SK-N-SH (cell line): Measurements from ENCODE around the gene SLC1A3. TPM values are rescaled to one million over a fixed set of nuclear protein-coding genes. Genes with fewer than 3 reads are reported as not detected.

Experiments used
- CTCF ChIA-PET: fragments of 300-600, 350-600 bp; formaldehyde crosslinking; extraction: SDS; loops from one replicate; lab custom pipeline; 2021; lab: Yijun Ruan, JAX
- POLR2A ChIA-PET: fragments of 350-600 bp; sonication (Branson Sonifier 250); formaldehyde crosslinking; extraction: SDS; loops from one replicate; lab custom pipeline; 2020; ENCODE audit warnings: antibody characterized with exemption, inconsistent platforms; lab: Yijun Ruan, JAX
- DNase-seq: peaks from one replicate; pipeline ENCODE4 v3.0.0; 2012
- H2AFZ ChIP-seq: fragments of 200-600 bp; sonication (generic); 2 replicates; pipeline ENCODE4 v1.8.1; 2016; ENCODE audit warnings: antibody characterized with exemption, mild to moderate bottlenecking, low read depth
- H3F3A ChIP-seq: fragments of 200-600 bp; sonication (generic); replicated peaks from 2 replicates; pipeline ENCODE3; 2016; ENCODE audit warnings: antibody characterized with exemption, mild to moderate bottlenecking; ENCODE audit not compliant: insufficient read depth
- H3K27ac ChIP-seq, 2 experiments: fragments of 200-500 bp in 1 of 2; fragments of 200-600 bp in 1 of 2; sonication (Bioruptor generic) in 1 of 2; sonication (generic), shearing (Covaris generic) in 1 of 2; 2 replicates each; pipeline versions ENCODE4 v1.5.1 to v1.6.1; 2014 to 2016; ENCODE audit warnings: low read depth in 2 of 2, inconsistent platforms in 1 of 2, low read length in 1 of 2, mild to moderate bottlenecking in 1 of 2, mixed read lengths in 1 of 2
- H3K27me3 ChIP-seq: fragments of 200-600 bp; sonication (generic), shearing (Covaris generic); 2 replicates; pipeline ENCODE4 v1.6.1; 2016; ENCODE audit warnings: mixed run types; ENCODE audit not compliant: insufficient read depth
- H3K36me3 ChIP-seq, 2 experiments: fragments of 200-500 bp in 1 of 2; fragments of 200-600 bp in 1 of 2; sonication (Bioruptor generic) in 1 of 2; sonication (generic) in 1 of 2; replicated peaks in 1 of 2; 2 replicates each; pipeline versions ENCODE3 to v1.5.1; 2014 to 2016; ENCODE audit warnings: low read length in 1 of 2, mild to moderate bottlenecking in 1 of 2; ENCODE audit not compliant: insufficient read depth in 2 of 2, control insufficient read depth in 1 of 2
- H3K4me1 ChIP-seq, 2 experiments: fragments of 200-500 bp in 1 of 2; fragments of 200-600 bp in 1 of 2; sonication (Bioruptor generic) in 1 of 2; sonication (generic), shearing (Covaris generic) in 1 of 2; 2 replicates each; pipeline versions ENCODE4 v1.5.1 to v1.6.1; 2014 to 2016; ENCODE audit warnings: low read depth in 1 of 2, low read length in 1 of 2, mixed run types in 1 of 2; ENCODE audit not compliant: insufficient read depth in 2 of 2, control insufficient read depth in 1 of 2
- H3K4me2 ChIP-seq: fragments of 200-600 bp; sonication (generic), shearing (Covaris generic); 2 replicates; pipeline ENCODE4 v1.6.1; 2017; ENCODE audit warnings: mixed run types
- H3K4me3 ChIP-seq, 2 experiments: fragments of 200-500 bp in 1 of 2; fragments of 200-600 bp in 1 of 2; sonication (Bioruptor generic) in 1 of 2; sonication (generic), shearing (Covaris generic) in 1 of 2; 2 replicates each; pipeline versions ENCODE4 v1.5.1 to v1.8.1; 2014 to 2016; ENCODE audit warnings: low read depth in 2 of 2, inconsistent platforms in 1 of 2, low read length in 1 of 2, mild to moderate bottlenecking in 1 of 2, mixed read lengths in 1 of 2, moderate library complexity in 1 of 2
- H3K79me2 ChIP-seq: fragments of 200-600 bp; sonication (generic); 2 replicates; pipeline ENCODE4 v1.8.1; 2017; ENCODE audit warnings: mild to moderate bottlenecking; ENCODE audit not compliant: insufficient read depth
- H3K9ac ChIP-seq: fragments of 200-600 bp; sonication (generic); 2 replicates; pipeline ENCODE4 v1.6.1; 2017; ENCODE audit warnings: mixed run types
- H3K9me2 ChIP-seq: fragments of 200-600 bp; sonication (generic); 2 replicates; pipeline ENCODE4 v1.6.1; 2017; ENCODE audit warnings: mixed run types
- H3K9me3 ChIP-seq: fragments of 200-600 bp; sonication (generic); 2 replicates; pipeline ENCODE4 v1.6.1; 2017; ENCODE audit warnings: mixed run types, mild to moderate bottlenecking, moderate library complexity
- H4K20me1 ChIP-seq: fragments of 200-600 bp; sonication (generic); 2 replicates; pipeline ENCODE4 v1.6.1; 2017; ENCODE audit warnings: mild to moderate bottlenecking, mixed run types; ENCODE audit not compliant: insufficient read depth
- EZH2phosphoT487 ChIP-seq: fragments of 200-600 bp; sonication (generic); IDR thresholded peaks from 2 replicates; pipeline ENCODE4 v1.6.1; 2017; ENCODE audit warnings: low read depth, mixed run types, mild to moderate bottlenecking, antibody characterized with exemption, moderate library complexity, borderline replicate concordance
- FOSL2 ChIP-seq: IDR thresholded peaks from 2 replicates; pipeline ENCODE4 v1.4.0; 2012; ENCODE audit warnings: low read depth, mild to moderate bottlenecking, moderate library complexity, borderline replicate concordance
- FOXJ3 ChIP-seq: sonication (generic); formaldehyde crosslinking; IDR thresholded peaks from 2 replicates; pipeline ENCODE4 v1.5.1; 2020; ENCODE audit warnings: mild to moderate bottlenecking, missing genetic modification reagents
- MEF2A ChIP-seq: IDR thresholded peaks from 2 replicates; pipeline ENCODE4 v1.4.0; 2012; ENCODE audit warnings: low read depth, borderline replicate concordance
- NFIC ChIP-seq: IDR thresholded peaks from 2 replicates; pipeline ENCODE4 v1.4.0; 2012; ENCODE audit warnings: borderline replicate concordance
- RAD21 ChIP-seq: IDR thresholded peaks from 2 replicates; pipeline ENCODE4 v1.6.1; 2012; ENCODE audit warnings: mild to moderate bottlenecking, low read length
- RCOR1 ChIP-seq: fragments of 150-350 bp; IDR thresholded peaks from 2 replicates; pipeline ENCODE4 v1.6.1; 2017; ENCODE audit warnings: antibody characterized with exemption, low read length
- SMC3 ChIP-seq: IDR thresholded peaks from 2 replicates; pipeline ENCODE4 v1.6.1; 2012; ENCODE audit warnings: low read depth, low read length, improper control_type of control experiment
- TCF12 ChIP-seq: IDR thresholded peaks from 2 replicates; pipeline ENCODE4 v1.4.0; 2012
- TEAD4 ChIP-seq: IDR thresholded peaks from 2 replicates; pipeline ENCODE4 v1.4.0; 2012; ENCODE audit warnings: mild to moderate bottlenecking, borderline replicate concordance; ENCODE audit not compliant: insufficient read depth
- WGBS: methylation state at CpG from one replicate; pipeline ENCODE4 v1.1.6; 2017; ENCODE audit warnings: low lambda C conversion rate; 5-methylcytosine and 5-hydroxymethylcytosine counted together
- polyA plus RNA-seq, 3 experiments: library from polyadenylated mRNA; depleted of rRNA; stranded (reverse); fragments of >200 nt; gene quantifications; 2 replicates each; pipeline ENCODE4 v1.2.3, GENCODE V29; 2012
- TF ChIP-seq, protein P1 (sequence below): IDR thresholded peaks from 2 replicates; pipeline ENCODE4 v1.6.1; 2012; ENCODE audit warnings: mild to moderate bottlenecking, low read depth, low read length, moderate library complexity
- TF ChIP-seq, protein P2 (sequence below): fragments of 150-350 bp; IDR thresholded peaks from 2 replicates; pipeline ENCODE4 v1.6.1; 2016; ENCODE audit warnings: mild to moderate bottlenecking, low read depth, low read length
- TF ChIP-seq, protein P3 (sequence below): fragments of 200-600 bp; sonication (generic); IDR thresholded peaks from 2 replicates; pipeline ENCODE4 v1.6.1; 2017; ENCODE audit warnings: antibody characterized with exemption, mild to moderate bottlenecking, moderate library complexity
- TF ChIP-seq, protein P4 (sequence below): IDR thresholded peaks from 2 replicates; pipeline ENCODE4 v1.4.0; 2012; ENCODE audit warnings: low read depth, borderline replicate concordance

Gene SLC1A3
- polyA plus RNA-seq, 1 of the 3 experiments (the other 2 are of a cell fraction): not detected

DNA sequence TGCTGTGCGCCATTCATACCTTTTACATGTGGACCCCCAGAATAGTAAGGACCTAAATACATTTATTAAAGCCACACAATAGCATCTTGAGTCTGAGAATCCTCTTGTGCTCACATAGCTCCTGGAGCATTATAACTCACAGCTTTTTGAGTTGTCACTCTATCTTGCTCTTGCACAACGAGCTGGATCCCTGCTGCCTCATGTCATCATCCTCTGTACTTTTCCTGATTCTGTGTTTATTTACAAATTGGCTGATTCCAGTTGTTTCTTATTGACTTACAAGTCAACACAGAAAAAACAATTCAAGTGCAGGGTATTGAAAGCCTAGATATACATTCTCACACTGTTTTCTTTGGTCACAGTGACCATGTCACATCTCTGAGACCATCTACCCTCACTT, 112.9 kb downstream of the SLC1A3 start:
- Histone ChIP-seq H3K4me2 (no peak overlapping the region), H3K36me3 (no peaks in the 10 kb centered on the region), H3K9me3 (no peaks in the 10 kb centered on the region), H3K27ac (no peak overlapping the region), H3K9me2 (no peaks in the 10 kb centered on the region), H2AFZ (no peak overlapping the region), H4K20me1 (no peaks in the 10 kb centered on the region), H3K4me1 (no peaks in the 10 kb centered on the region; a peak in 1 of 4 replicates), H3K4me3 (no peak overlapping the region), H3F3A (no peaks in the 10 kb centered on the region)
- POLR2A ChIA-PET: no interaction called here
- WGBS: 35% methylated on average over 2 of the region's 2 CpGs
- TF ChIP-seq RCOR1: no peak
- no peak for TF ChIP-seq EZH2phosphoT487
- no peak for TF ChIP-seq MEF2A
- no peak for TF ChIP-seq TCF12
- TF ChIP-seq, all 33 proteins: peak for 0
- DNase-seq: no peak
- Histone ChIP-seq H3K27me3 (peaks cover 17% of the 10 kb centered on the region), H3K9ac (no peak overlapping the region), H3K79me2 (no peaks in the 10 kb centered on the region)
- CTCF ChIA-PET: interaction anchor here (1.6 to 7.3 kb wide), 2 partner anchors 10 to 23 kb away, joined by 6 to 26 read pairs; no protein-coding TSS in a partner anchor

DNA sequence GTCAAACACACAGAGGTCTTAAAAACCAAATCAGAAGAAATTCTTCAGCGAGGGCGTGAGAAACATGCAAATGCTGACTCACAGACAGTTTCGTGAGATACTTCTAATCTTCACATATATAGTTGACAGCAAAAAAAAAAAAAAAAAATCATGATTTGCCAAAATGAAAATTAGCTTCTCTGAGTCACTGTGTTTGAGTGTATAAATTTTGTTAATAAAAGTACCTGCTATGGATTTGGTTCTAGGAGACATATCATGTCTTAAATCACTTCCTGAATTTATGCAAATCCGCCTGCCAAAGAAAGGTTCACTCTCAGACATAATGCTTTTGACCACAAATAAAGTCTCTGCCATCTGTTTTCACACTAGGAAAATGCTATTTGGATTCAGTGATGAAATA, 114.3 kb downstream of the SLC1A3 start:
- no peaks in the 10 kb centered on the region for H3K9me2 ChIP-seq
- H3K27ac ChIP-seq: no peak overlapping the region
- peaks cover 20% of the 10 kb centered on the region for H3K27me3 ChIP-seq
- no peaks in the 10 kb centered on the region for H3K79me2 ChIP-seq
- H3K4me2 ChIP-seq: no peak overlapping the region
- no peaks in the 10 kb centered on the region for H3F3A ChIP-seq
- H4K20me1 ChIP-seq: no peaks in the 10 kb centered on the region
- H3K9ac ChIP-seq: no peak overlapping the region
- ChIA-PET POLR2A (no interaction called here), CTCF (interaction anchor here (0.8 to 1.0 kb wide), 2 partner anchors 19 to 30 kb away, joined by 3 read pairs; no protein-coding TSS in a partner anchor)
- no peaks in the 10 kb centered on the region for H3K36me3 ChIP-seq
- H3K4me1 ChIP-seq: no peaks in the 10 kb centered on the region; a peak in 1 of 4 replicates
- DNase-seq: no peak
- H2AFZ ChIP-seq: no peak overlapping the region
- 19% methylated on average over 4 of the region's 4 CpGs for WGBS
- H3K9me3 ChIP-seq: no peaks in the 10 kb centered on the region
- no peak for TF ChIP-seq RAD21
- TF ChIP-seq, all 33 proteins: peak for 0
- no peak overlapping the region for H3K4me3 ChIP-seq

DNA sequence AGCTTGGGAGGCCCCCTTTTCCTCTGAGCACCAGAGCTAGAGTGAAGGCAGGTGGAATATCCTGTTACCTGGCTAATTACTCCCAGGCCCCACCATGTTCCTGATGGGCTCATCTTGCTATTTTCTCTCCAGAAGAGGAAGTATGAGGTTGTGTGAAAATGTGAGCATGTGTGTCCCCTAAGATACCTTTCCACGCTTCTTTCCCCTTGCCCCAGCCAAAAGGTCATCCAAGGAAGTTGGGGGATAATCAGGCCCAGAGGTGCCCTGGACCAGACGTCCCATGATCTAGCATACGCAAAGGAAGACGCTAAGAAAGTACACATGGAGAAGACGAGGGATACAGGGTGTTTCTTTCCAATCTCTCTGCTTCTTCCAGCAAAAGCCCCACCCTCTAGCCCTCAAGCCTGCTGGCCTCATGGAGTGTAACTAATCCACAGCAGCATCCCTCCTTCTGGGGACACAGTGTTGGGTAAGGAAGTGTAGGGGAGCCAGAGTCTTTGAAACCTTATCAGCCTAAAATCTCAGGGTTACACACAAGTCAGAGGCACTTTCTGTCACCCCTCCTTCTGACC, 115.3 kb downstream of the SLC1A3 start:
- ChIA-PET CTCF (interaction anchor here (1.0 kb wide), 1 partner anchor 31 kb away, joined by 3 read pairs; no protein-coding TSS in a partner anchor), POLR2A (no interaction called here)
- Histone ChIP-seq H3K4me3 (no peak overlapping the region), H3K27me3 (peaks cover 20% of the 10 kb centered on the region), H3K4me1 (no peaks in the 10 kb centered on the region; a peak in 1 of 4 replicates), H3K79me2 (no peaks in the 10 kb centered on the region), H3K27ac (no peak overlapping the region), H3K9ac (no peak overlapping the region), H4K20me1 (no peaks in the 10 kb centered on the region), H2AFZ (no peak overlapping the region), H3K9me2 (no peaks in the 10 kb centered on the region), H3F3A (no peaks in the 10 kb centered on the region), H3K4me2 (no peak overlapping the region), H3K36me3 (no peaks in the 10 kb centered on the region), H3K9me3 (no peaks in the 10 kb centered on the region)
- WGBS: 6% methylated on average over 5 of the region's 5 CpGs
- DNase-seq: no peak
- TF ChIP-seq, protein P1, sequence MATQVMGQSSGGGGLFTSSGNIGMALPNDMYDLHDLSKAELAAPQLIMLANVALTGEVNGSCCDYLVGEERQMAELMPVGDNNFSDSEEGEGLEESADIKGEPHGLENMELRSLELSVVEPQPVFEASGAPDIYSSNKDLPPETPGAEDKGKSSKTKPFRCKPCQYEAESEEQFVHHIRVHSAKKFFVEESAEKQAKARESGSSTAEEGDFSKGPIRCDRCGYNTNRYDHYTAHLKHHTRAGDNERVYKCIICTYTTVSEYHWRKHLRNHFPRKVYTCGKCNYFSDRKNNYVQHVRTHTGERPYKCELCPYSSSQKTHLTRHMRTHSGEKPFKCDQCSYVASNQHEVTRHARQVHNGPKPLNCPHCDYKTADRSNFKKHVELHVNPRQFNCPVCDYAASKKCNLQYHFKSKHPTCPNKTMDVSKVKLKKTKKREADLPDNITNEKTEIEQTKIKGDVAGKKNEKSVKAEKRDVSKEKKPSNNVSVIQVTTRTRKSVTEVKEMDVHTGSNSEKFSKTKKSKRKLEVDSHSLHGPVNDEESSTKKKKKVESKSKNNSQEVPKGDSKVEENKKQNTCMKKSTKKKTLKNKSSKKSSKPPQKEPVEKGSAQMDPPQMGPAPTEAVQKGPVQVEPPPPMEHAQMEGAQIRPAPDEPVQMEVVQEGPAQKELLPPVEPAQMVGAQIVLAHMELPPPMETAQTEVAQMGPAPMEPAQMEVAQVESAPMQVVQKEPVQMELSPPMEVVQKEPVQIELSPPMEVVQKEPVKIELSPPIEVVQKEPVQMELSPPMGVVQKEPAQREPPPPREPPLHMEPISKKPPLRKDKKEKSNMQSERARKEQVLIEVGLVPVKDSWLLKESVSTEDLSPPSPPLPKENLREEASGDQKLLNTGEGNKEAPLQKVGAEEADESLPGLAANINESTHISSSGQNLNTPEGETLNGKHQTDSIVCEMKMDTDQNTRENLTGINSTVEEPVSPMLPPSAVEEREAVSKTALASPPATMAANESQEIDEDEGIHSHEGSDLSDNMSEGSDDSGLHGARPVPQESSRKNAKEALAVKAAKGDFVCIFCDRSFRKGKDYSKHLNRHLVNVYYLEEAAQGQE: no peak
- TF ChIP-seq NFIC: no peak
- TF ChIP-seq, protein P2, sequence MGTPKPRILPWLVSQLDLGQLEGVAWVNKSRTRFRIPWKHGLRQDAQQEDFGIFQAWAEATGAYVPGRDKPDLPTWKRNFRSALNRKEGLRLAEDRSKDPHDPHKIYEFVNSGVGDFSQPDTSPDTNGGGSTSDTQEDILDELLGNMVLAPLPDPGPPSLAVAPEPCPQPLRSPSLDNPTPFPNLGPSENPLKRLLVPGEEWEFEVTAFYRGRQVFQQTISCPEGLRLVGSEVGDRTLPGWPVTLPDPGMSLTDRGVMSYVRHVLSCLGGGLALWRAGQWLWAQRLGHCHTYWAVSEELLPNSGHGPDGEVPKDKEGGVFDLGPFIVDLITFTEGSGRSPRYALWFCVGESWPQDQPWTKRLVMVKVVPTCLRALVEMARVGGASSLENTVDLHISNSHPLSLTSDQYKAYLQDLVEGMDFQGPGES: no peak
- TF ChIP-seq FOSL2: no peak
- no peak for TF ChIP-seq TEAD4
- no peak for TF ChIP-seq FOXJ3 (CRISPR knock-in tag)
- no peak for TF ChIP-seq SMC3
- no peak for TF ChIP-seq RAD21
- TF ChIP-seq, protein P3, sequence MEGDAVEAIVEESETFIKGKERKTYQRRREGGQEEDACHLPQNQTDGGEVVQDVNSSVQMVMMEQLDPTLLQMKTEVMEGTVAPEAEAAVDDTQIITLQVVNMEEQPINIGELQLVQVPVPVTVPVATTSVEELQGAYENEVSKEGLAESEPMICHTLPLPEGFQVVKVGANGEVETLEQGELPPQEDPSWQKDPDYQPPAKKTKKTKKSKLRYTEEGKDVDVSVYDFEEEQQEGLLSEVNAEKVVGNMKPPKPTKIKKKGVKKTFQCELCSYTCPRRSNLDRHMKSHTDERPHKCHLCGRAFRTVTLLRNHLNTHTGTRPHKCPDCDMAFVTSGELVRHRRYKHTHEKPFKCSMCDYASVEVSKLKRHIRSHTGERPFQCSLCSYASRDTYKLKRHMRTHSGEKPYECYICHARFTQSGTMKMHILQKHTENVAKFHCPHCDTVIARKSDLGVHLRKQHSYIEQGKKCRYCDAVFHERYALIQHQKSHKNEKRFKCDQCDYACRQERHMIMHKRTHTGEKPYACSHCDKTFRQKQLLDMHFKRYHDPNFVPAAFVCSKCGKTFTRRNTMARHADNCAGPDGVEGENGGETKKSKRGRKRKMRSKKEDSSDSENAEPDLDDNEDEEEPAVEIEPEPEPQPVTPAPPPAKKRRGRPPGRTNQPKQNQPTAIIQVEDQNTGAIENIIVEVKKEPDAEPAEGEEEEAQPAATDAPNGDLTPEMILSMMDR: no peak
- TF ChIP-seq, protein P4, sequence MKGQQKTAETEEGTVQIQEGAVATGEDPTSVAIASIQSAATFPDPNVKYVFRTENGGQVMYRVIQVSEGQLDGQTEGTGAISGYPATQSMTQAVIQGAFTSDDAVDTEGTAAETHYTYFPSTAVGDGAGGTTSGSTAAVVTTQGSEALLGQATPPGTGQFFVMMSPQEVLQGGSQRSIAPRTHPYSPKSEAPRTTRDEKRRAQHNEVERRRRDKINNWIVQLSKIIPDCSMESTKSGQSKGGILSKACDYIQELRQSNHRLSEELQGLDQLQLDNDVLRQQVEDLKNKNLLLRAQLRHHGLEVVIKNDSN: no peak
